HG02870 (cell line): Measurements from ENCODE around the gene MYEOV.

ENCODE experiments used
- ATAC-seq: cut with Tn5 transposase; IDR thresholded peaks from one replicate; pipeline ENCODE4 v1.9.1; 2021; ENCODE audit warnings: mild to moderate bottlenecking, moderate library complexity; ENCODE audit not compliant: unreplicated experiment

MYEOV gene

DNA sequence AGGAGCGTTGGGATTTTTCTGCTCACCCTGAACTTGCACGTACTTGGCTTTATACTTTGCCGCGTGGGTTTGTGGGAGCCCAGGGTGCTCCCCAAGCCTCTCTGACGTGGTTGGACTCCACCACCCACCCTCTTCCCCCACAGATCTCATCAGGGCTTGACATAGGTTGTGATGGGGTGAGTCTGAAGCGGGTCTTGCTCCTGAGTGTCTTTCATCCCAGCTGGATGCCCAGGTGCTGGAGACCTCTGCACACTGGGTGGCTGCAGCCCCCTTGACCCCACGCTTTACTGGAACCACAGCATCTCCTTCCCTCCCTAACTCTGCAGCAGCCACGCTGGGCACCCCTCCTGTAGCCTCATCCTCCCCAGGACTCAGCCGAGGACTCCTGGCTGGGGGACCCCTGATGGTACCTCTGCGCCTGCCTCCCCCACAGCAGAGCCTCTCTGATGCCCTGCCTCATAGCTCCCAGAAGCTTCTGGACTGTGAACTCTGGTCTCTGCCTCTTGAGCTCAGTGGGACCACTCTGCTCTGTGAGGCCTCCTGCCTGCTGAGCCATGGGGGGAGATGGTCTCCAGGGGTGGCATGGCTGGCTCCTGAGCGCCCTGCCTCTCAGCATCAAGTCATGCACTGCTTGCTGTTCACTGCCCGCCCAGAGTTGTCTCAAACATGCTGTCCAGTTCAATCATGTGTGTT is 45.2 kb downstream of the MYEOV start:
- ATAC-seq, result no peak

DNA sequence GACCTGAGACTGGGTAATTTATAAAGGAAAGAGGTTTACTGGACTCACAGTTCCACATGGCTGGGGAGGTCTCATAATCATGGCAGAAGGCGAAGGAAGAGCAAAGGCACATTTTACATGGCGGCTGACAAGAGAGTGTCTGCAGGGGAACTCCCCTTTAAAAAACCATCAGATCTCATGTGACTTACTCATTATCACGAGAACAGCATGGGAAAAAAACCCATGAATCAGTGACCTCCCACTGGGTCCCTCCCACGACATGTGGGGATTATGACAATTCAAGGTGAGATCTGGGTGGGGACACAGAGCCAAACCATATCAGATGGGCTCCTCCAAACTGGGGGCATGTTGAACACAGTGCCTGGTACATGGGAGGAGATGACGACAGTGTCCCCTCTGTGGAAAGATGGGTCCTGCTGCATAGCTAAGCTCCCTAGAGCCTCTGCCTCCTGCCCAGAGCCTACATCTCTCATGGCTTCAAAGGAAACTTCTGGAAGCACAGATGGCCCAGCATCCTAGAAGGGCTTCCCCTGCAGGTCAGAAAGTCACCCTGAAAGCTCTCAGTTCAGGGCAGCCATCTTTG is 46.1 kb downstream of the MYEOV start:
- no peak for ATAC-seq

DNA sequence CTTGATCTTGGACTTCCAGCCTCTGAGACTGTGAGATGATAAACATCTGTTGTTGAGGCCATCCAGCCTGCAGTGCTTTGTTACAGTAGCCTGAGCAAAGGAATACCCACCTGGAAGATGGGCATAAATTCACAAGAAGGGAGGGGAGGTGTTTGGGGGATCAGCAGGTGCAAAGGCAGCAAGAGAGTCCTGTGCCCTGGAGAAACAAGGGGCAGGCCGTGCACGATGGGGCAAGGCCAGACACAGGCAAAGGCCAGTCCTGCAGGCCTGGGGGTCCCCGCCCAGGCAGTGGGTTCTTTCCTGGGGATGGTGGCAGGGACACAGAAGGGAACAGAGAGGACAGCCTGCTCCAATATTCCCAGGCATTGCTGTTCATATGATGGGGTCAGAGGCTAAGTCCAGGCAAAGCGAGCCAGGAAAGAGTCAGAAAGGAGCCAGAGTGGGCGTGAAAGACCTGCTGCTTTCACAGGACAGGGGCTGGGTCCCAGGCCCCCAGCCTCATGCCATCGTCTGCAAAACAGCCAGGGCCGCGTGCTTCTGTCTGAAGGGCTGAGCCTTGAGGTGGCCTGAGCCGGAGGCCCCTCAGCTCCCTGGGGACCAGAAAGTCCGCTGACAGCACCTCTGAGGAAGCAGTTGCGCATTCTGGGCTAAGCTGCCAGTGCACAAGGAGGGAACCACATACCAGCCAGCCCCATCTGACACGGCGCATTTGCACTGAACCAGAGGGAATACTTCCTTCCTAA is 48.8 kb downstream of the MYEOV start:
- no peak for ATAC-seq

DNA sequence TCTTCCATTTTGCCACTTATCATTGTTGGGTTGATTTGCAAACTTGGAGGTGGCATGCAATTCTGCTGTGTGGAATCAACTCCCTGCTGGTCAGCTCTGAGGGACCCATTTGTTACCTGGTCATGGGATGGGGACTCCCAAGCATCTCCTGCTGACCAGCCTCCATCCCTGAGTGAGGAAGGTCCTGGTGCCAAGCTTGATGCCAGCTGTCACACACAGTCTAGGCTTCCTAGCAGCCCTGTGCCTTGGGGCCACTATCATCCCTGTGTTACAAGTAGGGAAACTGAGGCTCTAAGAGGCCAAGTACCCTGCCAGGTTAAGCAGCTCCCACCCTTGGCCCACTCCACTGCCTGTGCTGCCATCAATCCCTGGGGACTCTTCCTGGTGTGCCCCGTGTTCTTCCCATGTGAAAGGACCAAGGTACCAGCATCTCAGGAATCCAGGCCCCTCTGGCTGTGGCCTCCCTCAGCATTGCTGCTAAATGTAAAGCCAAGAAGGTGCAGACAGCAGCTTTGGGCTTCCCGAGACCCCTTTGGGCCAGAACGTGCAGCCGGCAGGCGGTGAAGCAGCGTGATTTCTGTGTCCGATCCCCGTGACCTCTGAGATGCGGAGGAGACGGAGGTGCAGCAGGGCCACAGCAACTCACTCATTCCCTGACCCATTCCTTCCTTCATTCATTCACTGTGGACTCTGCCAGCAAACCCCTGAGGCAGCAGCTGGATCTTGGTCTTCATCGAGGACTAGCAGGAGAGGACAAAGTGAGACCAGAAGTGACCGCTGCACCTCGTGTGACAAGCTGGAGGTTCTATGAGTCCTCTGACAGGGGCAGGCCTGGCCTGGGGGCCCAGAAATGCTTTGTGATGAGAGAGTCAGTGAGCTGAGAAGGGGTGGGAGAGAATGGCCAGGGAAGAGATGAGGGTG is 49.7 kb downstream of the MYEOV start:
- ATAC-seq, result no peak

DNA sequence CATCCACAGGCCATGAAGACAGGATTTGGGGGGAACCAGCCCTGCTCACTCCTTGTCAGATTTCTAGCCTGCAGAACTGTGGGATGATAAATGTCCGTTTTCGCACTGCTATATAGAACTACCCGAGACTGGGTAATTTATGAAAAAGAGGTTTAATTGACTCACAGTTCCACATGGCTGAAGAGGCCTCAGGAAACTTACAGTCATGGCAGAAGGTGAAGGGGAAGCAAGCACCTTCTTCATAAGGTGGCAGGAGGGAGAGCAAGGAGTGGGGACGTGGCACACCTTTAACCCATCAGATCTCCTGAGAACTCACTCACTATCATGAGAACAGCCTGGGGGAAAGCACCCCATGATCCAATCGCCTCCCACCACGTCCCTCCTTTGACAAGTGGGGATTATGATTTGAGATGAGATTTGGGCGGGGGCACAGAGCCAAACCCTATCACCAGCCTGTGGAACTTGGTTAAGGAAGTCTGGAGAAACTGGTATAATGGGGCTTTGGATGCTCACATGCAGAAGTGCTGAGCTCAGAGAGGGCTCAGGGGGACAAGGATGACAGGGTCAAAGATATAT is 50.7 kb downstream of the MYEOV start:
- ATAC-seq, result no peak
